ENCODE results near the gene FOXO6.
"Not testable (repeated sequence)": the region's sequence is repeated elsewhere in the genome, so short reads cannot be mapped to it uniquely, and the experiment has no call there.

The FOXO6 gene

GRCh38 chr1:41329662-41330587 lies 31.3 kb upstream of the FOXO6 start:
- DNase-seq: peak; percentile 95

- DNase-seq: peak; percentile 89
These were observed 30.4 kb upstream of the FOXO6 start for GRCh38 chr1:41330588-41331545.

- no peak for DNase-seq
These were observed 29.7 kb upstream of the FOXO6 start for GRCh38 chr1:41331546-41331917.

DNA sequence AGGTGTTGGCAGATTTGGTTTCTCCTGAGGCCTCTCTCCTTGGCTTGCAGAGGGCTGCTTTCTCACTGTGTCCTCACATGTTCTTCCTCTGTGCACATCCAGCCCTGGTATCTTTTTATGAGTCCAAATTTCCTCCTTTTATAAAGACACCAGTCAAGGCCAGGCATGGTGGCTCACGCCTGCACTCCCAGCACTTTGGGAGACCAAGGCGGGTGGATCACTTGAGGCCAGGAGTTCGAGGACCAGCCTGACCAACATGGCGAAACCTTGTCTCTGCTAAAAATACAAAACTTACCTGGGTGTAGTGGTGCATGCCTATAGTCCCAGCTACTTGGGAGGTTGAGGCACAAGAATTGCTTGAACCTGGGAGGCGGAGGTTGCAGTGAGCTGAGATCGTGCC lies 29.1 kb upstream of the FOXO6 start:
- DNase-seq: not testable (repeated sequence)

DNA sequence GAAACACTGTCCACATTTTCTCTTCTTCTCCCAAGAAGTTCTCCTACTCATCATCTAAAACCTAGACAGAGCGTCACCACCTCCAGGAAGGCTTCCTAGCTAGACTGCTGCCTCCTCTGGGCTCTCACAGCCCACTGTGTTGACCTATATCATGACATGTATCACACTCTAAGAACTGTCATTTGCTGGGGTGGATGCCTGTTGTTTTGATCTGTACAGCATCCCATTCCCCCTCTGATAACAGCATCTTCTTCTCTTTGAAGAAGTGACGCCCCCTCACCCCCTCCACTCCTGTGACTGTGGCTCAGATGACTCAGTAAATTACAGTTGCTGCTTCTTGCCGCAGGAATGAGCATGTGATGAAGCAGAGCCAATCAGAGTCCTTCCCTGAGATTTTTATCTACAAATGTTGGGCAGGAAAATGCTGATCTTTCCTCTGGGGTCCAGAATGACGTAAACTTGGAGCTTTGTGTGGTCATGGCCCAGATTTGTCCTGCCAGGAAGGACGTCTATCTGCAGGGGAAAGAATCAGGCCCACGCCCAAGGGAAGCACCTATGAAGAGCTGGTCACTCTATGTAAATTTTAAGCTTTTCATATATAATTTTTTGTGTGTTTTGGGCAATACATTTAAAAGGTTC lies 28.0 kb upstream of the FOXO6 start:
- DNase-seq: peak; percentile 88

DNA sequence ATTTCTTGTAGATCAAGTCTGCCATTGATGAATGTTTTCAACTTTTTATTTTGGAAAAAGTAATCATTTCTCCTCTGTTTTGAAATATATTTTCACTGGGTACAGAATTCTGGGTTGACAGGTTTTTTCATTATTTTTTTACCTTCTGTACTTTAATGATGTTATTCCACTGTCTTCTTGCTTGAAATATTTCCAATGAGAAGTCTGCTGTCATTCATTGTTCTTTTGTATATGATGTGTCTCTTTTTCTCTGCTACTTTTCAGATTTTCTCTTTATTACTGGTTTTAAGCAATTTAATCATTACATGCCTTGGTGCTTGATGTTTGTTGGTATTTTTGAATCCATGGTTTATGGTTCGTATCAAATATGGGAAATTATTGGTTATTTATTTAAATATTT lies 22.4 kb upstream of the FOXO6 start:
- peak; percentile 92 for DNase-seq

DNA sequence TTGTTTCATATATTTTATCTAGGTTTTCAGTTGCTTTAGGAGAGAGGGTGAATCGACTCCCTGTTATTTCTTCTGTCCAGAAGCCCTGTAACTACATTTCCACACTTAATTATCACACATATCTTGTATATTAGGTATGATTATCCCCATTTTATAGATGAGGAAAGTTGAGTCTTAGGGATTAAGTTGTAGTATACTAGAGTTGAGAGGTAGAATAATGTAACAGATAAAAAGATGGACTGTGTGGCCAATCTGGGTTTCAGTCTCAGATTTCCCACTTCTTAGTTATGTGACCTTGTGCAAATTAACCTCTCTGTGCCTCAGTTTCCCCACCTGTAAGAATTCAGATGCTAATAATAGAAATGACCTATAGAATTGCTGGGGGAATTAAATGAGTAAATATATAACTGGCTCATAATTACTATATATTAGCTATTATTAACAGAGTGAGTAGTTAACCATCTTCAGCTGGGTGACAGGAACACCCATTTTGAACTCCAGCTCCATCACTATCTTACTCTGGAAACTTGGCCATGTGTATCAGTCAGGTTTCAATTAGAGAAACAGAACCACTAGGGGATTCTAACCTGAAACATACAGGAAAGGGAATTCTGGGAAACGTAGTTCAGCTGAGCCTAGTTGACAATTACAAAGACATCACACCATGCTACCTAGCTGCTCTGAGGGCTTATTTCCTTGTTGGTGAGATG lies 20.4 kb upstream of the FOXO6 start:
- peak; percentile 100 for DNase-seq

DNA sequence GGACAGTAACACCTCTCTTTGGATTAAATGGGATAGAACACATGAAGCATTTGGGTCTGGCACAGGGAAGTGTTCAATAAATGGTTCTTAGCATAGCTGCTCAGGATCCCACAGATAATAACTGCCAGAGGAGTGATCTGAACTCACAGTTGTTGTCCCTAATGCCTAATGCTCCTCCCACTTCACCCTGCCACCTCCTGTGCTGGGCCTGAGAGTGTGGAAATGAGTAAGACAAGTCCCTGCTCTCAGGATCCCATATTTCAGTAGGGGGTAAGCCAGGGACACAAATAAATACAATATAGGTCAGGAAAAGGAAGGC lies 19.9 kb upstream of the FOXO6 start:
- DNase-seq: peak; percentile 99

- DNase-seq: peak; percentile 100
These were observed 19.3 kb upstream of the FOXO6 start for GRCh38 chr1:41341772-41342562.

GRCh38 chr1:41342774-41343355 lies 18.4 kb upstream of the FOXO6 start:
- DNase-seq: no peak

DNA sequence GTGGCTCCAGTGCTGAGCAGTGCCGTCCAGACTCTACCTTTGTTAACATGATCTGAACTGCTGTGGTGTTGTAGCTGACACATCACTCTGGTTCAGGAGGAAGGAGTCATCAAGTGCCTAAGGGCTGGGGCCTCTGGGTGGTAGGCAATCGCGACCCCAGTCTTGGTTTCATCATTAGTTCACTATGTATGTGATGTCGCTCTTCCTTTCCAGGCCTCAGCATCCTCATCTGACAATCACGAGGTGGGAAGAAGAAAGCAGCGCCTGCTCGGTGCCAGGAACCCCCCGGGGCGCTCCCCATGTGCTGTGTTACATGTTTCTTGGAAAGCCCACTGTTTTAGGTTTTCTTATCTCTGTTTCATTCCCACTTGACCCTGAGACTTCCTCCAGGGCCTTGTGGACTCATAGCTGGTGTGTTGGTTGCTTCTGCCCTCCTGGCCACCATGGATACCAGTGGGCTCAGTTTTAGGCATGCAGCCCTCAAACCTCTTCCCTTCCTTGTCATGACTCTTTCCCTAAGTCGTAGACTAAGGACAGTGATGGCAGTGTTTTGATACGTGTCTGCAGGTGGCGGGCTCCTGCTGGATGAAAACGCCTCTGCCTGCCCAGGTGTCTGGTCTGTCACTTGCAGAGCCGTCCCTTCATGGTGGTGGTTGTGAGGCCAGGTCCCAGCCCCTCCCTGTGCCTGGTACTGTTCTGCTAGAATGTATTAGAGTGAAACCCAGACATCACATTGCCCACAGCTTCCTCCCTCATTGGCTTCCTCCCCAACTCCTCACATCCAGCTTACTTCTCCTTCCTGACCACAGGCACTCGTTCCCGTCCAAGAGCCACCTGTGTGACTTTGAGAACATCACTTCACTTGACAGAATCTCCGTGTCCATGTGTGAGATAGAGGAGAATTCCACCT lies 17.2 kb upstream of the FOXO6 start:
- DNase-seq: no peak

DNA sequence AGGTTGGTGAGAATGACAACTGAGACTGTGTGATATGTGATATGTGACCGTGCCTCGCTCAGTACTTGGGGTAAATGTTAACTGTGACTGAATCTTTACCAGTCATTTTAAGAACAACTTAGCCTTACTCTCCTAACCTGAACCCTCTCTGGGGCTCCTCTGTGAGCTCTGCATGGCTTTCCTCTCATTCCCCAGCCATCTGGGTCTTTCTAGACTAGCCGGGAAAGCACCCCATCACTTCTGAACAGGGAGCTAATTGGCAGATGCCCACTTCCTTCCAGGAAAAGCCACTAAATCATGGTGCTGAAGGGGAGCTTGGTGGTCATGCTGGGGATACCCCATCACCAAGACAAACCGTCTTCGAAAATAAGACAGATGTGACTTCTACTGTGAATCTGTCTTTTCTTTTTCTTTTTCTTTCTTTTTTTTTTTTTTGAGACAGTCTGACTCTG lies 16.5 kb upstream of the FOXO6 start:
- DNase-seq: no peak

DNA sequence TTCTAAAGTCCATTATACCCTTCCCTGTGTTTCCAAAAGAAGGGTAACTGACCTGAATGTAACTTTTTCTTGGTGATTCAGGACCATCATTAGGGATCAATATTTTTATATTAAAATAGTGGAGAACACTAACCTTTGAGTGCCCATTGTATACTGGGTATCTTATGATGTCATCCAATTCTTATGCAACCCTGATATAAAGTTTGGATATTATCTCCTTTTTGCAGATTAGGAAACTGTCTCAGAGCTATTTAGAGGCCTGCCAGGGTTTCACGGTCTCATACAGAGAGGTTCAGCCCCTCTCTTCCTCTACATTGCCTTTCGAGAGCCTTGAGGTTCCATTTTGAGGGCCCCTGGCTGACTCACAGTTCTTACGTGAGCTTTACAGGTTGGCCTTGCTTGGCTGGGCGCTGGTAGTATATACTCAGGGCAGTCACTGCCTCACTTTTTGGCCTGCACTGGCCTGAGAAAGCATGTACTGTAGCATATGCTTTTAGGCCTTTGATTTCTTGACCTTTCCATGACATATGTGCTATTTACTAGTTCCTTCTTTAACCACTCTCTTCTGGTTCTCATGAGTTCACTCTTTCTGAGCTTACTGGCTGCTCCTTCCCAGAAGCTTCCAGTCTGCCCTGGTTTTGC lies 15.7 kb upstream of the FOXO6 start:
- no peak for DNase-seq

DNA sequence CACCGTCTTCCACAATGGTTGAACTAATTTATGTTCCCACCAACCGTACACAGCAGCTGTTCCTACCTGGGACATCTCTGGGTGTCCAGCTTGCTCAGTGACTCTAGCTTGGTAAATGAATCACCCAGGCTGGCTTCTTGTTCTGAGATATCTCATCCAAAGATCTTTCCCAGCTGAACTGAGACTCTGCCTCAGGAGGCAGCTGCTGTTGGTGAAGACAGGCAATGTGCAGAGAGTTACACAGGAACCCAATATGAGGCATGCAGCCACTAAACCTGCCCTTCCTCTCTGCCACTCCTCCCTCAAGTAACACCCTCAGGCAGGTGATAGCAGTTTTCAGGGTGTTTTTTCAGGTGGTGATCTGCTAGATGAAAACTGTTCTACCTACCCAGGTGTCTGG lies 14.0 kb upstream of the FOXO6 start:
- DNase-seq: no peak

DNA sequence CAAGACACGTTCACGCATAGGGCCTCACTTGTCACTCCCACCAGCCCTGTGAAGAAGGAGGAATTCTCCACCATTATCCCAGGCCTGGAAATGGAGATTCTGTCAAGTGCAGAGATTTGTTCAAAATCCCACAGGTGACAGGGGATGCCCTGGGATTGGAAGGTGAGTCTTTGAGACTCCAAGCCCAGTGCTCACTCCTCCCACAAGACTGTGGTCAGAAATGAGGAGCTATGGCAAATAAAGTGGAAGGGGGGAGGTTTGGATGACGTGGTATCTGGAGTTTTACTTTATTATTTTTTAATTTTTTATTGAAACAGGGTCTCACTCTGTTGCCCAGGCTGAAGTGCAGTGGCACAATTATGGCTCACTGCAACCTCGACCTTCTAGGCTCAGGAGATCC lies 12.8 kb upstream of the FOXO6 start:
- DNase-seq: no peak

DNA sequence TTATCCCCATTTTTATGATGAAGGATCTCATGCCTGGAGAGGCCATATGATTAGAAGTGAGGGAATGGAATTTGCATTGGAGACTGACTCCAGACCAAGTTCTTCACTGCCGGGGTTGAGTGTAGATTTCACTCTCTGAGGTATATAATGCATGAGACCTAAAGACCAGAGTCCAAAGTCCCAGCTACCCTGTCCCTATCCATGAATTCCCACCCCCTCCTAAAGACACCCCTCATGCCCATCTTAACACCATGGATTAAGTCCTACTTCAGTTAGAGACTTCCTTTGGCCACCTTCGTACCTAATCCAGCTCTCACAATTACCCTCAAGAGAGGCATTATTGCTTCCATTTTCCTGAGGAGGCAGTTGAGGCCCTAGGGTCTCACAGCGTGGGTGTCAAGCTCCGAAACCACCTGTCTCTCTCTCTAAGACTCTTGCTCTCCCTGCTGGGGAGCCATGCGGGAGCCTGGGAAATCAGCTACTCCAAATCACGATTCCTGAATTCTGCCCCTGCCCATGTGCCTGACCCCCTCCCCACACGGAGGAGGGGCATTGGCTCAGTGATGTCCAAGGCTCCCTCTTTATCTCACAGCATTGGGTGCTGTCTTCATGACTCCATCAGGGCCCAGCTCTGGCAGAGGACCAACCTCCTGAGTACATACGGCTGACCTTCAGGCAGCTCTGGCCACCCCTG lies 11.7 kb upstream of the FOXO6 start:
- no peak for DNase-seq

DNA sequence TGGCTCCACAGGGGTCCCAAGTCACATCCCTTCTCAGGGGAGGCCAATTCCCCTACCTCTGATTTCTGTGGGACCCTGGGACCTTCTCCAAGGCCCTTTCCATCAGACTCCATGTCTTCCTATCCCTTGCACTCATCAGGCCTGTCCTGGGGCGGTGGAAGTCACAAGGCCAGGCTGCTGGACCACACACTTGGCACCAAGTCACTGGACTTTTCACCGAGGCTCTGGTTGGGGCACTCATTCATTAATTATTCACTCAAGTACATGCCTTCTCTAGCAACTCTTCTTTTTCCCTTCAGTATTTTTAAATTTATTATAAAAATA lies 11.2 kb upstream of the FOXO6 start:
- no peak for DNase-seq

DNA sequence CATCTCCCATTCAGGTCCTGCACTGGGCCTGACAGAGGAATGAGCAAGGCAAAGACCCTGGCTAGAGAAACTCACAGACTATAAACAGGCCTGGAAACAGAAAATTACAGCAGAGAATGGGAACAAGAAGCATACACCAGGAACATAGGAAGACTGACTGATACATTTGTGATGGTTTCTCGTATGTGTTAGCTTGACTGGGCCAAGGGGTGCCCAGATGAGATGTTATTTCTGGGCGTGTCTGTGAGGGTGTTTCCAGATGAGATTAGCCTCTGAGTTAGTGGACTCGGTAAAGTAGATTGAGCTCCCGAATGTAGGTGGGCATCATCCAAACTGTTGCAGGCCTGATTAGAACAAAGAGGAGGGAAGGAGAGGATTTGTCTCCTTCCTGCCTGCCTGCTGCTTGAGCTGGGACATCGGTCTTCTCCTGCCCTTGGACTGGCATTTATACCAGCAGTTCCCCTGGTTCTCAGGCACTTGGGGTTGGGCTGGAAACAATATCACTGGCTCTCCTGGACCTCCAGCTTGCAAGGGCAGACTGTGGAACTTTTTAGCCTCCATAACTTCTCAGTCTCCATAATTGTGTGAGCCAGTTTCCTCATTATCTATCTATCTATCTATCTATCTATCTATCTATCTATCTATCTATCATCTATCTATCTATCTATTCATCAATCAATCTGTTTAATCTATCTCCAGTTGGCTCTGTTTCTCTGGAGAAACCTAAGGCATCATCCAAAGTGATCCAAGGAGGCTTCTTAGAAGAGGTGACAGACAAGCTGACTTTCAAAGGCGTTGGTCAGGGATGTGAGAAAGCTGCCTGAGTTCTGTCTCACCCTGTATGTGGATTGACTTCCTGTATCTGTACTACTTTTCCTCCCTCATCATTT lies 9.7 kb upstream of the FOXO6 start:
- DNase-seq: no peak

Data from DMS 273 treated with DMSO at 0.1 percent for 48 hours (cell line).